ENCODE results near the gene HSD3B7.
"Not testable (repeated sequence)": the region's sequence is repeated elsewhere in the genome, so short reads cannot be mapped to it uniquely, and the experiment has no call there.

Gene HSD3B7

DNA sequence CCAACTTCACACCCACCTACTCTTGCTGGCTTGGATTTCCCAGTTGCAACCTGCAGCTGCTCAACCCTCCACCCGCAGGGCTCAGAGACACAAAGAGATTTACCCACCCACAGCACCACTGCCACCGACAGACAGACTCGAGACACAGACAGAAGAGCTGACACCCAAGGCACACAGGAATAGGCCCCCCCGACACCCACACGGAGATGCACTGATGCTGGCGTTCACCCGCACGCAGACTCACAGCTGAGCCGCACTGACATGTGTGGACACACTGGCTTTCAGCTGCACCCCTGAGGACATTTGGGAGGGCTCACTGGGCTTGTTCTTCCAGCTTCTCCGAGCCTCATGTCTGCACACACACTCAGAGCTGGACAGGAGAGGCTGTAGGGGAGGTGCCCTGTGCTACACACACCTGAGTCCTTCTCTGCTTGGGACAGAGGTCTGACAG is 17.3 kb downstream of the HSD3B7 start:
- no peak for DNase-seq

DNA sequence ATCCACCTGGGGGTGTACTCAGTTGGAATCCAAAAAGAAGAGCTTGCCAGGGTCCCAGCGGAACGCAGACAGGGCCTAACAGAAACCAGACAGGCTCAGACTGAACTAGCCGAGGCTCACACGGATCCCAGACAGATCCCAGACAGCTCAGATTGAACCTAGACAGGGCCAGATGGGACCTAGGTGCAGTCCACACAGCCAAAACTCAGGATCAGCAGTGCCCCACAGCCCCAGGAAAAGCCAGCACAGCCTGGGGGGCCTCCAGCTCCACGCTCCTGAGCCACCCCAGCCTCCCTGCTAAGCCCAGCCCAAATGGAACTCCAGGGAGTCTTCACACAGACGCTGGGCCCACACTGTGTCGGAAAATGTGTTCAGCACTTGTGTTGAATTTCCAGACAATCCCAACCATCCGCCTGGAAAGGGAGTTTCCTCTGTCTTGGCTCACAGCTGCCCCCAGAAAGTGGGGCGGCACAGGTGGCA is 17.9 kb downstream of the HSD3B7 start:
- DNase-seq: no peak

DNA sequence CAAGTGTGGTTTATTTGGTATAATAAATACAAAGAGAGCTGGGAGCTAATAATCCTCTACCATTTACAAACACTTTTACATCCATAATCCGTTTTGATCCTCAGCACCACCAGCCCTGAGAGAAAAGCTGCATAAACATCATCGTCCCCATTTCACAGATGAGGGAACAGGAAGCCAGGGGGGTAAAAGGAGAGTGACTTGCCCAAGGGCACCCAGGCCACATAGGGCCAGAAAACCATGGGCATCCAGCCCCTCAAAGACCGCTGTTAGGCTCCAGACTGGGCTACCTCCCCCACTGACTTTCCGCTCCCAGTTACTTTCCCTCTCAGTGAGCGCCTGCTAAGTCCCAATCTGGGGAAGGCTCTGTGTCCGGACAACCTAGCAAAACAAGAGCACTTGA is 18.7 kb downstream of the HSD3B7 start:
- DNase-seq: no peak

DNA sequence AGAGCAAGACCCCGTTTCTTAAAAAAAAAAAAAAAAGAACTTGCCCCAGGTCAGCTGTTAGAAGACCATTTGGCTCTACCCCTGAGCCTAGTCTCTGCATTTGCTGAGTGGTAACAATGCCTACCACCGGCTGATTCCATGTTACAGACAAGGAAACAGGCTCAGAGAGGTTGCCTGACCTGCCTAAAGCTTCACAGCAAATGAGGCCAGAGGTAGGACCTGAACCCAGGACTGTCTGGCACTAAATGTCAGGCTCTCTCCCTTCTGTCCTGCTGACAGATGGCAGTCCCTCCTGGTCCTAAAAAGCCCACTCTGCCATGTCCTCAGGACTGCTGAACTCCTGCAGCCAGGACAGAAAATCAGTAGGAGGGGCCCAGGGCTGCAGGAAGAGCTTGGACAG is 19.7 kb downstream of the HSD3B7 start:
- DNase-seq: no peak

DNA sequence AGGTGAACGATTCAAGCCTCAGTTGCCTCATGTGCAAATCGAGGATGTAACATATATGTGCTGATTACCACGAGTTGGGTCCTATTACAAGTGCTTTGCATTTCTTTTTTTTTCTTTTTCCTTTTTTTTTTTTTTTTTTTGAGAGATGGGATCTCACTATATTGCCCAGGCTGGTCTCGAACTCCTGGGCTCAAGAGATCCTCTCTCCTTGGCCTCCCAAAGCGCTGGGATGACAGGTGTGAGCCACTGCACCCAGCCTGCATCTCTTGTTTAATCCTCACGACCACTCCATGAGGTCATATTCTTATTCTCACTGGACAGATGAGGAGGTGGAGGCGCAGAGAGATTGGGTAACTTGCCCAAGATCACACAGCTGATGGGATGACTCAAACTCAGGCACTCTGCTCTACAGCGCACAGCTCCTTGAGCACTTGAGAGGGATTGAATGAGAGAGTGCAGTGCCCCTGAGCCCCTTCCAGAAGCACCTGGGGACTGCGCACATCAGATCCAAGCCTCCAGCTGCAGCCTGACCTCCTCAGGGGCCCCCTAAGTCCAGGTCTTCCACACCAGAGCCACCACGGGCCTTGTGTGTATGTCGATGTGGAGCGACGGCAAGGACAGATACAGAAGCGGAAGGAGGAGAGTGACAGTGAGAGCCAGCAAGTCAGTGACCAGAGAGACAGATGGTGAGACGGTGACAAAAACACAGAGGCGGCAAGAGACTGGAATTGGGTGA is 20.5 kb downstream of the HSD3B7 start:
- DNase-seq: no peak

DNA sequence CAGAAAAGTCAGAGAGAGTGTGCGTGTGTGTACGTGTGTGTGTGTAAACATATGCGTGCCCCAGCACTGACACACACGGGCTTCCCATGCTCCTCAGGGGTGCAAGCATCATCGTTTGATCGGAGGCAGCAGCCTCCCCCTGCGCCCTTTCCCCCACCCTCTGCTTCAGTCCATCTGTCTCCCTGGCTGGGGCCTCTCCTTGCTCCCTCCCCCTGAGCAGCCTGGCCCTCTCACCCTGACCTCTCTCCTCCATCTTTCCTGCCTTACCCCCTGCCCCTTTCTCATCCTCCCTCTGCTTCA is 21.0 kb downstream of the HSD3B7 start:
- no peak for DNase-seq

DNA sequence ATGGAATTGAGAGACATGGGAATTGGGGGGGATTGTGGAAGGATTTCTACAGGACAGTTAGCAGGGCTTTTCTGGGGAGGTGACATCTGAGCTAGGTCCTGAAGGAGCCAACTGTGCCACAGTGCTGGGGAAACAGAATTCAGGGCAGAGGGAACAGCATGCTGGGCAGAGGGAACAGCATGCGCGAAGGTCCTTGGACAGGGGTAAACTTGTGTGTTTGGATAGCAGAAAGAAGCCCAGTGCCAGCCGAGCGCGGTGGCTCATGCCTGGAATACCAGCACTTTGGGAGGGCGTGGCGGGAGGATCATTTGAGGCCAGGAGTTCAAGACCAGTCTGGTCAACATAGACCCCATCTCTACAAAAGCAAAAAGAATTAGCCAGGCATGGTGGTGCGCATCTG is 21.6 kb downstream of the HSD3B7 start:
- no peak for DNase-seq

DNA sequence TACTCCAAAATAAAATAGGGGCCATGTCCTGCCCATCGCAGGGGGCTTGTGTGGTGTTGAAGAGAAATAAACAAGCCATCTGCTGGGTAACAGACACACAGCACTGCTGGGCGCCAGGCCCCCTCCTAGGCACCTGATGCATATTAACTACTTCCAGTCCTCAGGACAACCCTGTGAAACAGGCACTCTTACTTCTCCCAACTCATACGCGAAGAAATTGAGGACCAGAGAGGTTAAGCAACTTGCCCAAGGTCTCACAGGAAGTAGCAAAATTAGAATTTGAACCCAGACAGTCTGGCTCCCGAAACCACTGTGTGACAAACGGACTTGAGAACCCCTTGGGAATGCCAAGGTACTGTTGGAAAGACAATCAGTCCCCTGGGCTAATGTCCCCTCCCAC is 22.7 kb downstream of the HSD3B7 start:
- DNase-seq: no peak

DNA sequence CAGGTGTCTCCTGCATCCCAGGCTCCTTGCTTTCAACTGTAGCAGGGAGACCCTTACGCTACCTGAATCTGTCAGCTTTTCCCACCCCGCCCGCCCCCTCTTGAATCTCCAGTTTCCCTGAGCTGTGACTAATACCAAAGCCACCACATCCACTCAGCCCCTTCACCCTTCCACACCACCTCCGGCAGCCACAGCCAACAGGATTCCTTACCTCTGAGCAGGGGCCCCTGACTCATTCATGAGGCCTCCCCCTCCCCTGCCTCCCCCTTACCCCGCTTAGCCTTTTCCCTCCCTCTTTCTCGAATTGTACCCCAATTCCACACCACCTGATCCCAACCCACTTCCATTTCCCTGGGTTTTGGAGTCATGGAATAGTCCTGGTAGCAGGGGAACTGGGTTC is 23.1 kb downstream of the HSD3B7 start:
- no peak for DNase-seq

DNA sequence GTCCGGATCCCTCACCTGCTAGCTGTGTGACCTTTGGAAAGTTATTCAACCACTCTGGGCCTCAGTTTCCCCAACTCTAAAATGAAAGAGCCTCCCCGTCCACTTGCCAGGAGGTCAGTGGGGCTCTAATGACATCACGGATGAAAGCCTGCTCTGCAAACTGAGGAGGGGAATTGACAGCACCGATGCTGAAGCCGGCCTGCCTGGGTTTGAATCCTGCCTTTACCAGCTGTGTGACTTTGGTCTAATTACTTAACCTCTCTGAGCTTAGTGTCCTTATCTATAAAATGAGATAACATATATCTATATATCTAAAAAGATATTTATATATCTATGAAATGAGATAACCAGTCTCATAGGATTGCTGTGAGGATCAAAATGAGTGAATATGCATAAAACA is 23.5 kb downstream of the HSD3B7 start:
- DNase-seq: no peak

DNA sequence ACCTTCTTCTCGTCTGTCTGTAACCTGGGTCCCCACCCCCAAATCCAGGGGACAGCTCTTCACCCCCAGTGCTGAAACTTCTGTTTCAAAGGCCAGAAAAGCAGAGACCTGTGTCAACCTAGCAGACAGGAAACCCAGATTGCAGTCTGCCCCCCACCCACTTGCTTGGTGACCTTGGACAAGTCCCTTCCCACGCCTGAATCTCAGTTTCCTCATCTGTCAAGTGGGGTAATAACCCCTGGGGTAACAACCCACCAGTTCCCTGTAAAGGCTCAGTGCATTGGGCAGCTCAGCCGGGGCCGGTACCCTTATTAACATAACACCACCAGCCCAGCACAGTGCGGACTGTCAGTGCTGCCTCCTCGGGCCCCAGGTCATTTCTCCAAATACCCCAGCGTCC is 24.1 kb downstream of the HSD3B7 start:
- no peak for DNase-seq

DNA sequence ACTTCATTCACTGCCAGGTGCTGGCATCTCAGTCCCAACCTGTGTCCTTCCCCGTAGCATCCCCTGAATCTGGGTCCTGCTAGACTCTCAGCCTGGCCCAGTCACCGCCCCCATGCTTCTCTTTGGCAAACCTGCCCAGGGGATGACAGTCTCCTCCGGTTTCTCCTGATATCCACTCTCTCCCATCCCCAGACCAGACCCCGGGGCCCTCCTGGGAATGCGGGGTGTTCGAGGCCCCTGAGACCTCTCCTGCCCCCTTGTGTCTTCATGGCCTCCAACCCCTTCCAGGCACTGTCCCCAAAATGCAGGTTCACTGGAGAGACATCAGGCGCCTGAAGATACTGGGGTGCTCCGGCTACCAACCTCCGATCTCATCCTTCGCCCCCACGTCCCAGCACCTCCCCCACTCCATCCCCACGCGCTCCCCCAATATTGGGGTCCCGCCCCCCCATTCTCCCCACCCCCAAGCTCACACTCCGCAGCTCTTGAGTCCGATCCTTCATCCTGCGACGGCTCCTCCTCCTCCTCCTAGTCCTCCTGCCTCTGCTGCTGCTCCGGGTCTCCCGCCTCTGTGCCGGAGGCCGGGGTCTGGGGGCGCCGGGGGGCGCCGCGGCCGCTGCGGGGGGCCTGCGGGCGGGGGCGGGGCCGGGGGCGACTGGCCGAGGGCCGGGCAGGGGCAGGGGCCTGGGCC is 25.0 kb downstream of the HSD3B7 start:
- DNase-seq: no peak

DNA sequence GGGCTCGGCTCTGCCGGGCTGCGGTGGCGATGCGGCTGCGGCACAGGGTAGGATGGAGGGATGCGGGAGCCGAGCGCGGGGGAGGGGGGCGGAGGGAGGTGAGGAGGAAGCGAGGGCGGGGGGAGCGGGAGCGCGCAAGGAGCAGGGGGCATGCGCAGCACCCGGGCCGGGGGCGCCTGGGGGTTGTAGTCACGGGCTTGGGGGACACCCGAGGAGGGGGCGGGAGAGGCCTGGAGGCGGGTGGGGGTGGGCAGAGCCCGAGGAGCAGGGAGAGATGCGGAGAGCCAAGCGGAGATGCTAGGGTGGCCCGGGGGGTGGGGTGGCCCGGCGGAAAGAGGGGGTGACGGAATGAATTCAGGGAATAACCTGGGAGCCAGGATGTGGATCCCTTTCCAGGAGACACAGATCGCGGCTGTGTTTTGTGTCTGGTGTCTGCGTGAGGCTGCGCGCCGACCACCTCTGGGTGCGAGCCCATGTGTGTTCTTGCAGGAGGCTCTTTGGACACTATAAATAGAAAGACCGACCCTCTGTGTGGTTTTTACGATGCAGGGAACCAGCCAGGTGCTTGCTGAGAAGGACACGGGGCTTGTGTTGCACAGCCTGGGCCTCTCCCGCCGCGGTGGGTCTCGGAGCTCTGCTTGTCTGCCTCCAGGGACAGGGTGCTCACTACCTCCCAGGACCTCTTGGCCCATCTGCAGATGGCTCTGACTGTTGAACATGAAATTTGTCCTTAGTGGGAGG is 25.7 kb downstream of the HSD3B7 start, which contains the start of gene STX1B:
Gene STX1B (minus strand): TSS at position 54 of the 741 bp plus-strand sequence. CDS start 242 bp downstream, outside the sequence.
- peak in 1 of 2 donors; percentile 30 for DNase-seq

DNA sequence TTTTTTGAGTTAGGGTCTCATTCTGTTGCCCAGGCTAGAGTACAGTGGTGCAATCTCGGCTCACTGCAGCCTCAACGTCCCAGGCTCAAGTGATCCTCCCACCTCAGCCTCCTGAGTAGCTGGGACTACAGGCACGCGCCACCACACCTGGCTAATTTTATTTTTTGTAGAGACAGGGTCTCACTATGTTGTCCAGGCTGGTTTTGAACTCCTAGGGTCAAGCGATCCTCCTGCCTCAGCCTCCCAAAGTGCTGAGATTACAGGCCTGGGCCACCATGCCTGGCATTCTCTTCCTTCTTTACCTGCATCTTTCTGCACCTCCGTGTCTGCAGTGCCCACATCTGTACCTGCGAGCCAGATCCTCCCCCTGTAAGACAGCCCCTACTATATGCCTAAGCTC is 26.8 kb downstream of the HSD3B7 start:
- DNase-seq: not testable (repeated sequence)

DNA sequence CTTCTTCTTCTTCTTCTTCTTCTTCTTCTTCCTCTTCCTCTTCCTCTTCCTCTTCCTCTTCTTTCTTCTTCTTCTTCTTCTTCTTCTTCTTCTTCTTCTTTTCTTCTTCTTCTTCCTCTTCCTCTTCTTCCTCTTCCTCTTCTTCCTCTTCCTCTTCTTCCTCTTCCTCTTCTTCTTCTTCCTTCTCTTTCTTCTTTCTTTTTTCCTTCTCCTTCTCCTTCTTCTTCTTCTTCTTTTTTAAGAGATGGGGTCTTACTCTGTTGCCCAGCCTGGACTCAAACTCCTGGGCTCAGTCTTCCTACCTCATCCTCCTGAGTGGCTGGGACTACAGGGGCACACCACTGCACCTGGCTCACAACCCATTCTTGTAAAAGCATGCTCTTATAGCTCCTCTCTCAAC is 28.3 kb downstream of the HSD3B7 start:
- DNase-seq: not testable (repeated sequence)

DNA sequence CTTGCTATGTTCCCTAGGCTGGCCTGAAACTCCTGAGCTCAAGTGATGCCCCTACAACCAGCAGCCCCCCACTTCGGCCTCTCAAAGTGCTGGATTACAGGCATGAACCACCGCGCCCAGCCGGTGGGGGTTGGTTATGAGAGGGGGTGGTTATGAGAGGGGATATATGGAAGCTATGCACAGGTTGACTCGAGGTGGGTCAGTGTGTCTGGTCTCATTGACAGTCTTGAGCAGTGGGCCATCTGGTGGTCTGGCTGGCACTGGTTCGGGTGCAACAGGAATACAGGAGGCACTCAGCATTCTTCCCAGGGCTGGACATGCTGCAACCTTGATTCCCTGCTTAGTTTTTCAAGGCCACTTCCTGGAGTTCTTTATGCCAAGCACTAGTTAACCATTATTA is 31.0 kb downstream of the HSD3B7 start:
- no peak for DNase-seq

DNA sequence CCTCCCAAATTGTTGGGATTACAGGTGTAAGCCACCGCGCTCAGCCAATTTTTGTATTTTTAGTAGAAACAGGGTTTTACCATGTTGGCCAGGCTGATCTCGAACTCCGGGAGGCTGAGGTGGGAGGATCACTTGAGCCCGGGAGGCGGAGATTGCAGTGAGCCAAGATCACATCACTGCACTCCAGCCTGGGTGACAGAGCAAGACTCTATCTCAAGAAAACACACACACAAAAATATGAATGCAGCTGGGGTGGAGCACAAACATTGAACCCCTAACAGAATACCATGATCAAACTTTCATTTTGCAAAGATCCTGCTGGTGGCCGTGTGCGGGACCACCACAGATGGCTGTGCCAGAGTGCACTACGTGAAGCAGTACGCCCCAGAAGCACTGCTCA is 32.7 kb downstream of the HSD3B7 start:
- DNase-seq: not testable (repeated sequence)

DNA sequence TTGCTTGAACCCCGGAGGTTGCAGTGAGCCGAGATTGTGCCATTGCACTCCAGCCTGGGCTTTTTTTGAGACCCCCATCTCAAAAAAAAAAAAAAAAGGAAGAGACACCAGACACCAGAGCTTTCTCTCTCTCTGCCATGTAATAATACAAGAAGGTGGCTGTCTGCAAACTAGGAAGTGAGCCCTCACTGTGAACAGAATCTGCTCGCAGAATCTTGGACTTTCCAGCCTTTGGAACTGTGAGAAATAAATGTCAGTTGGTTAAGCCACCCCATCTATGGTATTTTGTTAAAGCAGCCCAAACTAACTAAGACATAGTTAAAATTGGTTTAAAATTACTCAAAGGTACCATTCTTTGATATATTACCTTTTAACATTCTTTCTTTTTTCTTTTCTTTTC is 35.5 kb downstream of the HSD3B7 start:
- no peak for DNase-seq

DNA sequence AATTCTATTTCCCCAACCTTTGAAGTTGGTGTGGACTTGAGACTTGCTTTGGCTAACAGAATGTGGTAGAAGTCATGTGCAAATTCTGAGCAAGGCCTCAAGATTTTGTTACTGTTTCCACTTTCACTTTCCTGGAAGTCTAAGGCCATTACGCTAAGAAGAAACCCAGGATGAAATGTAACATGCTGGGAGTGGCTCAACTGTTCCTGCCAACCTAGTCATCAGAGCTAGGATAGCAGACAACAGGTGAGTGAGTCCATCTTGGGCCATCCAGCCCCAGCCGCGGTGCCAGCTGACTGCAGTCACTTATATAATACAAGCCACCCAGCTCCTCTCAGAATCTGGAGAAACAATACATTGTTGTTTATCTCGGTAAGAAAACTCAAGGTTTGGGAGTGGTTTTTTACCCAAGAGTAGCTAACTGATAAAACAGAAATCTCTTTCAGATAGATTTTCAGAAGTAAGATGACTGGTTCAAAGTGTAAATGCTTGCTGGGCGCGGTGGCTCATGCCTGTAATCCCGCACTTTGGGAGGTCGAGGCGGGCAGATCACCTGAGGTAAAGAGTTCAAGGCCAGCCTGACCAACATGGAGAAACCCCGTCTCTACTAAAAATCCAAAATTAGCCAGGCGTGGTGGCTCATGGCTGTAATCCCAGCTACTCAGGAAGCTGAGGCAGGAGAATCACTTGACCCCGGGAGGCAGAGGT is 37.7 kb downstream of the HSD3B7 start:
- DNase-seq: no peak

DNA sequence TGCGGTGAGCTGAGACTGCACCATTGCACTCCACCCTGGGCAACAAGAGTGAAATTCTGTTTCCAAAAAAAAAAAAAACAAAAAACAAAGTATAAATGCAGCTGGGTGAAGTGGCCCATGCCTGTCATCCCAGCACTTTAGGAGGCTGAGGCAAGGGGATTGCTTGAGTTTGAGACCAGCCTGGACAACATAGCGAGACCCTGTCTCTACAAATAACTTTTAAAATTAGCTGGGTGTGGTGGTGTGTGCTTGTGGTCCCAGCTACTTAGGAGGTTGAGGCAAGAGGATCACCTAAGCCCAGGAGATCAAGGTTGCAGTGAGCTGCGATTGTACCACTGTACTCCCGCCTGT is 38.2 kb downstream of the HSD3B7 start:
- DNase-seq: no peak

DNA sequence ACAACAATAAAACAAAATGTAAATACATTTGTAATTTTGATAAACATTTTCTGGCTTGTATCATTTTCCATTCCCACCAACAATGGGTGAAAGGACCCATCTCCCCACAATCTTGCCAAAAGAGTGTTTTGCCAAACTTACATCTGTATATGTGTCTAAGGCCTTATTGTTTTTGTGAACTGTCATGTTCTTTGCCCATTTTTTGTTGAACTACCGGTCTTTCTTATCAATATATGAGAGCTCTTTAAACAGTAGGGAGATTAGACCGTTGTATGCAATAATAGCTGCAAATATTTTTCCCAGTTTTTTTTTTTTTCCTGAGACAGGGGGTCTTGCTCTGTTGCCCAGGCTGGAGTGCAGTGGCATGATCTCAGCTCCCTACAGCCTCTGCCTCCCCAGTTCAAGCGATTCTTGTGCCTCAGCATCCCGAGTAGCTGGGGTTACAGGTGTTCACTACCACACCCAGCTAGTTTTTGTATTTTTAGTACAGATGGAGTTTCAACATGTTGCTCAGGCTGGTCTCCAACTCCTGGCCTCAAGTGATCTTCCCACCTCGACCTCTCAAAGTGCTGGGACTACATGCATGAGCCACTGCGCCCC is 38.7 kb downstream of the HSD3B7 start:
- no peak for DNase-seq

DNA sequence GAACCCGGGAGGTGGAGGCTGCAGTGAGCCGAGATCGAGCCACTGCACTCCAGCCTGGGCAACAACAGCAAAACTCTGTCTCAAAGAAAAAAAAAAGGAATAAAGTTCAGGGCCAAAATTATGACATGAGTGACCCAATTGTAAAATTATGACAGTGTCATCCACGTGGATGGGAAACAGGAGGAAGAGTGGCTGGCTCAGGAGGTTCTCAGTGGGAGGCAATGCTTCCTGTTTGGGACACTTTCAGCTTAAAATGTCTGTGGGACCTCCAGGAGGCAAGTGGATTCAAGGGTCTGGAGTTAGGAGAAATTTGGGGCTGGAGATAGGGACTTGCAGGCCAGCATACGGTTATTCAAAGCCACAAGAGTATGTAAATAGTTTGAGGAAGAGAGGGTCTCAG is 40.3 kb downstream of the HSD3B7 start:
- DNase-seq: no peak

DNA sequence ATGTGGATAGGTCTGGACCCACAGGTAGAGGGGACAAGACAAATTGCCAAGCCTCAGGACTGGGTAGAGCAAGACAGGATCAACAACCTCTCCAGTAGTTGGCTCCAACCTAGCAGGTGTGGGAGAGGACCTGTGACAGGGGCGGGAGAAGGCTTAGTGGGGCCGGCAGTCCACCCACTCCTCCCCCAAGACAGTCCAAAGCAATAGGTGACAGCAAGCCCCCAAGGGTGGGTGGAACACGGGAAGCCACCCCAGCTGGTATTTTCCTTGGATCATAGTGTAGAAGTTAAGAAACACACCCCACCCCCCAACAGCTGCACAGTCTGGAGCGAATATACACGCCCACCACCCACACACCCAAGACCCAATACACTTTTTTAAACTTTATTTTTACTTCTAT is 44.3 kb downstream of the HSD3B7 start:
- no peak for DNase-seq

All from hippocampal formation (tissue), 2 donors.